ENCODE measurements around the gene CHRNA9.

- TF ChIP-seq CTCF (IDR thresholded peaks at IDR 0.05) (no peak), POLR2A (IDR thresholded peaks at IDR 0.05) (no peak)
Observed at GRCh38 chr4:40321574-40322275, 13.4 kb upstream of the CHRNA9 start.

All from heart left ventricle (tissue), 13 donors.